Breast epithelium (tissue), 3 donors: ENCODE results near the gene SLCO4A1.

ENCODE experiments used
- POLR2AphosphoS5 ChIP-seq, 3 donors: sonication (generic); formaldehyde crosslinking; IDR thresholded peaks; one replicate each; pipeline ENCODE4 v1.6.1; 2017; ENCODE audit warnings: antibody characterized with exemption in 3 of 3
- TF ChIP-seq, protein P1 (sequence below), 3 donors: fragments of 450-650 bp; IDR thresholded peaks; one replicate each; pipeline ENCODE4 v1.5.1; 2016 to 2017; ENCODE audit warnings: antibody characterized with exemption in 3 of 3, mild to moderate bottlenecking in 3 of 3, moderate library complexity in 3 of 3

GRCh38 chr20:62695448-62696414, 53.4 kb downstream of the SLCO4A1 start:
- TF ChIP-seq, protein P1, sequence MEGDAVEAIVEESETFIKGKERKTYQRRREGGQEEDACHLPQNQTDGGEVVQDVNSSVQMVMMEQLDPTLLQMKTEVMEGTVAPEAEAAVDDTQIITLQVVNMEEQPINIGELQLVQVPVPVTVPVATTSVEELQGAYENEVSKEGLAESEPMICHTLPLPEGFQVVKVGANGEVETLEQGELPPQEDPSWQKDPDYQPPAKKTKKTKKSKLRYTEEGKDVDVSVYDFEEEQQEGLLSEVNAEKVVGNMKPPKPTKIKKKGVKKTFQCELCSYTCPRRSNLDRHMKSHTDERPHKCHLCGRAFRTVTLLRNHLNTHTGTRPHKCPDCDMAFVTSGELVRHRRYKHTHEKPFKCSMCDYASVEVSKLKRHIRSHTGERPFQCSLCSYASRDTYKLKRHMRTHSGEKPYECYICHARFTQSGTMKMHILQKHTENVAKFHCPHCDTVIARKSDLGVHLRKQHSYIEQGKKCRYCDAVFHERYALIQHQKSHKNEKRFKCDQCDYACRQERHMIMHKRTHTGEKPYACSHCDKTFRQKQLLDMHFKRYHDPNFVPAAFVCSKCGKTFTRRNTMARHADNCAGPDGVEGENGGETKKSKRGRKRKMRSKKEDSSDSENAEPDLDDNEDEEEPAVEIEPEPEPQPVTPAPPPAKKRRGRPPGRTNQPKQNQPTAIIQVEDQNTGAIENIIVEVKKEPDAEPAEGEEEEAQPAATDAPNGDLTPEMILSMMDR (IDR thresholded peaks at IDR 0.05), result no peak
- no peak for TF ChIP-seq POLR2AphosphoS5 (IDR thresholded peaks at IDR 0.05)
